Measurements from ENCODE around the gene TCAF2. TPM values are rescaled to one million over a fixed set of nuclear protein-coding genes. Genes with fewer than 3 reads are reported as not detected.
"Not testable (repeated sequence)": the region's sequence is repeated elsewhere in the genome, so short reads cannot be mapped to it uniquely, and the experiment has no call there.

The TCAF2 gene
- polyA plus RNA-seq, result 0.08 and 0.28 TPM in 2 replicates
- polyA minus RNA-seq, result 0.24 and 0.46 TPM in 2 replicates

- not testable (repeated sequence) for H3K79me2 ChIP-seq (replicated peaks; ENCODE audit: insufficient read depth, low read length); H3K27ac ChIP-seq (ENCODE audit: low read length); H3K9me3 ChIP-seq (ENCODE audit: low read length); H3K4me2 ChIP-seq (ENCODE audit: low read length); H3K27me3 ChIP-seq (ENCODE audit: insufficient read depth, low read depth, low read length); H3K9me2 ChIP-seq (ENCODE audit: insufficient read depth, low read length); H3K36me3 ChIP-seq (ENCODE audit: insufficient read depth, low read length); H3F3A ChIP-seq (ENCODE audit: insufficient read depth, low read length, poor library complexity, severe bottlenecking); H4K20me1 ChIP-seq (ENCODE audit: insufficient read depth); H2AFZ ChIP-seq (ENCODE audit: low read depth, low read length); H3K9ac ChIP-seq (ENCODE audit: low read length); H3K4me3 ChIP-seq (ENCODE audit: low read length)
Observed at GRCh38 chr7:143620646-143621045, at the start of gene TCAF2. Gene TCAF2 (plus strand): TSS chr7:143620974.

- not testable (repeated sequence) for H2AFZ ChIP-seq (ENCODE audit: low read depth, low read length); H3K79me2 ChIP-seq (replicated peaks; ENCODE audit: insufficient read depth, low read length); H3K4me3 ChIP-seq (ENCODE audit: low read length); H3K36me3 ChIP-seq (ENCODE audit: insufficient read depth, low read length); H3K27ac ChIP-seq (ENCODE audit: low read length); H3K4me2 ChIP-seq (ENCODE audit: low read length); H3K9me2 ChIP-seq (ENCODE audit: insufficient read depth, low read length); H4K20me1 ChIP-seq (ENCODE audit: insufficient read depth); H3F3A ChIP-seq (ENCODE audit: insufficient read depth, low read length, poor library complexity, severe bottlenecking); H3K9ac ChIP-seq (ENCODE audit: low read length); H3K27me3 ChIP-seq (ENCODE audit: insufficient read depth, low read depth, low read length); H3K9me3 ChIP-seq (ENCODE audit: low read length)
Observed at GRCh38 chr7:143571501-143571900, 49.3 kb upstream of the TCAF2 start, which contains the start of gene CTAGE15. Gene CTAGE15 (plus strand): TSS chr7:143571801. CDS start chr7:143571818, 17 bp downstream.

- not testable (repeated sequence) for H3K9me3 ChIP-seq (ENCODE audit: low read length); H3F3A ChIP-seq (ENCODE audit: insufficient read depth, low read length, poor library complexity, severe bottlenecking); H3K4me3 ChIP-seq (ENCODE audit: low read length); H3K27me3 ChIP-seq (ENCODE audit: insufficient read depth, low read depth, low read length); H3K9ac ChIP-seq (ENCODE audit: low read length); H2AFZ ChIP-seq (ENCODE audit: low read depth, low read length); H3K79me2 ChIP-seq (replicated peaks; ENCODE audit: insufficient read depth, low read length); H3K4me2 ChIP-seq (ENCODE audit: low read length); H3K36me3 ChIP-seq (ENCODE audit: insufficient read depth, low read length); H3K27ac ChIP-seq (ENCODE audit: low read length); H3K9me2 ChIP-seq (ENCODE audit: insufficient read depth, low read length); H4K20me1 ChIP-seq (ENCODE audit: insufficient read depth)
Observed at GRCh38 chr7:143588183-143588582, 32.6 kb upstream of the TCAF2 start.

DNA sequence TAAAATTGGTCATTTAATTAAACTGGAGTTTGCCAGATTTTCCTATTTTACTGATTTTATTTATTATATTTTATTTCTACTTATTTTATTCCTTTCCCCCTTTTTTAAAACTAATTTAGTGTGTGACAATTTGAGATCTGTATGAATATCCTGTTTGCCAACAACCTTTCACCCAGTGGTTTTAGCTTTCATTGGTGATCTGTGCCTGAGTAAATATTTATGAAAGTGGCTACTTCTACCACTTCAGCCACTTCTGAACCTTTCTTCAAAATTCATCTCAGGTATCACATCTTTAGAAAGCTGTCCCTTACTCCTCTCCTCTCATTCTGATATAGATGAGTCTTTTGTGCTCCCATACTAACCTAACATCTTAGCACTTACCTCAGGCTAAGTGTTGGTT, 30.9 kb upstream of the TCAF2 start:
- H3K9me3 ChIP-seq (ENCODE audit: low read length), result not testable (repeated sequence)

GRCh38 chr7:143598086-143598485, 22.7 kb upstream of the TCAF2 start:
- not testable (repeated sequence) for H3K4me2 ChIP-seq (ENCODE audit: low read length); H4K20me1 ChIP-seq (ENCODE audit: insufficient read depth); H3K36me3 ChIP-seq (ENCODE audit: insufficient read depth, low read length); H3K79me2 ChIP-seq (replicated peaks; ENCODE audit: insufficient read depth, low read length); H3F3A ChIP-seq (ENCODE audit: insufficient read depth, low read length, poor library complexity, severe bottlenecking); H3K9me2 ChIP-seq (ENCODE audit: insufficient read depth, low read length); H3K4me3 ChIP-seq (ENCODE audit: low read length); H2AFZ ChIP-seq (ENCODE audit: low read depth, low read length); H3K9ac ChIP-seq (ENCODE audit: low read length); H3K27me3 ChIP-seq (ENCODE audit: insufficient read depth, low read depth, low read length); H3K27ac ChIP-seq (ENCODE audit: low read length); H3K9me3 ChIP-seq (ENCODE audit: low read length)

More for the DNA sequence above, 30.9 kb upstream of the TCAF2 start:
- H3K79me2 ChIP-seq (replicated peaks; ENCODE audit: insufficient read depth, low read length); H3K4me2 ChIP-seq (ENCODE audit: low read length); H3K36me3 ChIP-seq (ENCODE audit: insufficient read depth, low read length); H3K4me3 ChIP-seq (ENCODE audit: low read length); H3K27me3 ChIP-seq (ENCODE audit: insufficient read depth, low read depth, low read length); H2AFZ ChIP-seq (ENCODE audit: low read depth, low read length); H3K27ac ChIP-seq (ENCODE audit: low read length); H3F3A ChIP-seq (ENCODE audit: insufficient read depth, low read length, poor library complexity, severe bottlenecking); H3K9me2 ChIP-seq (ENCODE audit: insufficient read depth, low read length); H3K9ac ChIP-seq (ENCODE audit: low read length); H4K20me1 ChIP-seq (ENCODE audit: insufficient read depth): not testable (repeated sequence)

- not testable (repeated sequence) for H2AFZ ChIP-seq (ENCODE audit: low read depth, low read length)
Observed at GRCh38 chr7:143603549-143603948, 17.2 kb upstream of the TCAF2 start.

DNA sequence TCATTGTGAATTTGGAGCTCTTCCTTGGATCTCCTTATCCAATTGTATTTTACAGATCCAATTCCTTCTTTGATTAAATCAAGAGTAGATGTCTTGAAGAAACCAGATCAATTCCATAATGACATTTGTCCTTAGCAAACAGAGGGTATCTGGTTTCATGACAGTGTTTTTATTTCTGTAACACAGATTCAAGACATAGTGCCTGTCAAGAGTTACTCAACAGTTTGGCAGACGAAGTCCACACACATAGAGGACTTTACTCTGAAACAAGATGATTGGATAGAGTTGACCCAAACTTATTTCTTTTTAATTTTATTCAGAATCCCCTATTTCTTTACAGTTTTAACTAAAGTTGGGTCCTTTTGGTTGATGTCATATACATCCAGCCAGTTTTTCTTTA, 14.7 kb upstream of the TCAF2 start:
- H3K4me3 ChIP-seq (ENCODE audit: low read length); H4K20me1 ChIP-seq (ENCODE audit: insufficient read depth); H3K27me3 ChIP-seq (ENCODE audit: insufficient read depth, low read depth, low read length); H2AFZ ChIP-seq (ENCODE audit: low read depth, low read length); H3K9me3 ChIP-seq (ENCODE audit: low read length); H3F3A ChIP-seq (ENCODE audit: insufficient read depth, low read length, poor library complexity, severe bottlenecking); H3K79me2 ChIP-seq (replicated peaks; ENCODE audit: insufficient read depth, low read length); H3K27ac ChIP-seq (ENCODE audit: low read length); H3K9me2 ChIP-seq (ENCODE audit: insufficient read depth, low read length); H3K36me3 ChIP-seq (ENCODE audit: insufficient read depth, low read length); H3K9ac ChIP-seq (ENCODE audit: low read length); H3K4me2 ChIP-seq (ENCODE audit: low read length): not testable (repeated sequence)

More at GRCh38 chr7:143603549-143603948, 17.2 kb upstream of the TCAF2 start:
- H3K9me3 ChIP-seq (ENCODE audit: low read length); H4K20me1 ChIP-seq (ENCODE audit: insufficient read depth); H3K79me2 ChIP-seq (replicated peaks; ENCODE audit: insufficient read depth, low read length); H3K36me3 ChIP-seq (ENCODE audit: insufficient read depth, low read length); H3K27me3 ChIP-seq (ENCODE audit: insufficient read depth, low read depth, low read length); H3K9ac ChIP-seq (ENCODE audit: low read length); H3F3A ChIP-seq (ENCODE audit: insufficient read depth, low read length, poor library complexity, severe bottlenecking); H3K9me2 ChIP-seq (ENCODE audit: insufficient read depth, low read length); H3K4me2 ChIP-seq (ENCODE audit: low read length); H3K4me3 ChIP-seq (ENCODE audit: low read length); H3K27ac ChIP-seq (ENCODE audit: low read length): not testable (repeated sequence)

GRCh38 chr7:143615545-143615944, 5.2 kb upstream of the TCAF2 start:
- H3K79me2 ChIP-seq (replicated peaks; ENCODE audit: insufficient read depth, low read length); H3K9me3 ChIP-seq (ENCODE audit: low read length); H3K27ac ChIP-seq (ENCODE audit: low read length); H3K4me3 ChIP-seq (ENCODE audit: low read length); H3K9me2 ChIP-seq (ENCODE audit: insufficient read depth, low read length); H3K9ac ChIP-seq (ENCODE audit: low read length); H2AFZ ChIP-seq (ENCODE audit: low read depth, low read length); H3F3A ChIP-seq (ENCODE audit: insufficient read depth, low read length, poor library complexity, severe bottlenecking); H3K27me3 ChIP-seq (ENCODE audit: insufficient read depth, low read depth, low read length); H4K20me1 ChIP-seq (ENCODE audit: insufficient read depth); H3K4me2 ChIP-seq (ENCODE audit: low read length); H3K36me3 ChIP-seq (ENCODE audit: insufficient read depth, low read length): not testable (repeated sequence)
